Hypothalamus (tissue), 51 donors: ENCODE data around the gene WDR74.

ENCODE experiments used
- DNase-seq, 51 donors: peaks; one replicate each; lab custom pipeline; 2025; lab: John Stamatoyannopoulos, UW

Gene WDR74

DNA sequence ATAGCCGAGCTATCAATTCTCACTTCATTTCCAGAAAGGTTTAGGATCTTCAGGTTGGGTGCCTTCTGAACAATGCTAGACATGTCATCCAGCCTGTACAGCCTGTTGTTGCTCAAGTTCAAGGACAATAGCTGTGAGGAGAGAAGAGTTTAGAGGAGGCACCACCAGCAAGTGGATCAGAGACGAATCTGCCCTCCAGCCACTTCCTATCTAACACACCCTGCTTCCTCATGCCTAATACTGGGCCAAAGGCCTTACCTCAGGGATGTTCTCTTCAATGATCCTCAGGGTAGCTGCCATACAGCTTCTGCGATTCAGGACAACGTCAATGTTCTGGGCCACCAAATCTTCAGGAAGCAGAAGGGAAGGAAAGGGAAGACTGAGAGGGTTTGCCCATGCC is 38.3 kb downstream of the WDR74 start:
- no peak for DNase-seq

GRCh38 chr11:62799486-62799885 is 39.9 kb downstream of the WDR74 start:
- DNase-seq = no peak

DNA sequence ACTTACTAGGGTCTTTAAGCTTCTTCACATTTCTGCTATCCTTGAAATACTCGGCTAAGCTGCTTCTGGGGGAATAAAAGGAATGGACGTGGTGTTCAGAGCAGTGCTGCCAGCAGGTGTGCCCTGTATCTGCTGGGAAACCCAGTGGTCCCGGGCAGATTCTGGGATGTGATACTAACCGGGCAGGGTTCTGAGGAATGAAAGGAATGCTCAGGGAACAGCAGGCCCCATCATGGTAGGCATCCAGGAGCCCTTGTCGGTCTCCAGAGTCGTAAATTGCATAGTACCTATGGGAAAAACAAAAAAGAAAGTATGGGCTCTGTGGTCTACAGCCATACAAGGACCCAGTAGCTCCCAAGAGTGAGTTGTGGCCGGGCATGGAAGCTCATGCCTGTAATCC is 43.1 kb downstream of the WDR74 start:
- no peak for DNase-seq

DNA sequence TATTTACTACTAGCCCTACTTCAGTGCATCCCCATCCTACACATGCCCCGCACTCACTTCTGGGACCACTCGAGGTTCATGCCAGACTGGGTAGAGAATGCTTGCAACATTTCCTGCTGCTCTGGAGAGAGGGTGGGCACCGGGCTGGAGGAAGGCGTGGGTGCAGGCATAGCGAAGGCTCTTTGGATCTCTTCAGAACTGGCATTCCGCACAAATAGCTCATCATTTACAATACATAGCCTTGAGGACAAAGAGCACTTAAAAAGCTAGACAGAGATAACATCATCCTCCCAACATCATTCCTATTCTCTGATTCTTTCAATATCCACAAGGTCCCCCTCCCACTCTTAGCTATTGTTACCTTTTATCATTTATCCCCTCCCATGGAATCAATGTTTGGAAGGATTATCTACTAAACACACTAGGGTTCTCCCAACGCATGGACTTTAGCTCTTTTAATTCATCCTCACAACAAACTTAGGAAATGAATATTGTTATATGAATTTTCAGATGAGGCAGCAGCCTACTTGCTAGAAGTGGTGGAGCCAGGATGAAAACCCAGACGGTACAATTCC is 45.1 kb downstream of the WDR74 start:
- no peak for DNase-seq

GRCh38 chr11:62792202-62792575 is 47.2 kb downstream of the WDR74 start:
- DNase-seq = peak in 8 of 51 donors; percentile 17 to 55 (median 36)

DNA sequence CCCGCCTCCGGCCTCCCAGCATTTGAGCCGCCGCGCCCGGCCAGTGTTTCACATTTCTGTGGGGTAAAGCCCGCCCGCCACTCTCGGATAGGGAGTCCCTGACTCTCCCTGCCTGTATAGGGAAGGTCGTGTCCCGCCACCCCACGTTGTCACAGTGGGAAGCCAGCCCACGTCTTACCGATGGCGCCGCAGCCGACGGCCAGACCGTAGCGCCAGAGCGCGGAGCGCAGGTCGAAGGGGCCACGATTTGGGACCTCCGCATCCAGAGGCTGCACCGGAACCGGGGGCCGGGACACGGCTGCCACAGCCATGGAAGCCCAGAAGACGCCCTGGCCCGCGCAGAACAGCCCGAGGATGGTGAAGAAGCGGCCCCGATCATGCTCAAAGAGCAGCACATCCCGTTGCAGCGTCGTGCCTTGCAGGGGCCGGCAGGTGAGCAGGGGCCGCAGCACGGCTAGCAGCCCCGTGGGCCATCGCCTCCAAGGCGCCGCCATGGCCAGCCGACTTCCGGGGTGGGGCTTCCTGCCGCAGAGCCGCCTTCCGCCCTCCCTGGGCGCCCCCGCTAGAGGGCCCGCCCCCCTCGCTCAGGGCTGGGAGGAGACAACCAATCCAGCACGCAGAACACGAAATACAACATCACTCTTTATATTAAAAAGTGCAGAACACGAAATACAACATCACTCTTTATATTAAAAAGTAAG is 47.7 kb downstream of the WDR74 start, which contains the start of gene TMEM223:
TMEM223 (minus strand) TSS at position 506 of the 701 bp plus-strand sequence; CDS start at position 494, 12 bp downstream.
- DNase-seq = peak; percentile 12 to 92 (median 77)

DNA sequence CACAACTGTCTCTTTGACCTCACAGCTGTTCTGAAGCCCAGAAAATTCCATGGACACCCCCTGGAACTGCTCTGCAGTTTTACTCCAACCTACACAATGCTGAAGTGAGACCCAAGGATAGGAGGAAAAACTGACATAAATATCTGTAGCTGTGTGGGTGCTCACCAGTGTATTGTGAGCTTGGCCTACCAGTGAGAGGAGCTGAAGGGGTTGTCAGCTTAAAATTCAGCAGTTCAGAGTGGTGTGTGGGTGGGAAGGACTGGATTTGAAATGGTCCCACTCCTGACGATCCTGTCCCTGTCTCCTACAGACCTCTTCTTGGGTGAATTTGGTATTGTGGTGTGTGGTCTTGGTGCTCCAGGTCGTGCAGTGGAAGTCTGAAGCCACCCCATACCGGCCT is 49.8 kb downstream of the WDR74 start:
- peak in 1 of 51 donors; percentile 1 for DNase-seq

- DNase-seq = no peak
Measured at GRCh38 chr11:62788991-62789390, 50.4 kb downstream of the WDR74 start.

- peak; percentile 61 to 99 (median 94) for DNase-seq
Measured at GRCh38 chr11:62787005-62787759, 52.2 kb downstream of the WDR74 start, which contains the start of gene TMEM179B. Gene TMEM179B (plus strand): TSS chr11:62787402. CDS start chr11:62787432, 30 bp downstream.

DNA sequence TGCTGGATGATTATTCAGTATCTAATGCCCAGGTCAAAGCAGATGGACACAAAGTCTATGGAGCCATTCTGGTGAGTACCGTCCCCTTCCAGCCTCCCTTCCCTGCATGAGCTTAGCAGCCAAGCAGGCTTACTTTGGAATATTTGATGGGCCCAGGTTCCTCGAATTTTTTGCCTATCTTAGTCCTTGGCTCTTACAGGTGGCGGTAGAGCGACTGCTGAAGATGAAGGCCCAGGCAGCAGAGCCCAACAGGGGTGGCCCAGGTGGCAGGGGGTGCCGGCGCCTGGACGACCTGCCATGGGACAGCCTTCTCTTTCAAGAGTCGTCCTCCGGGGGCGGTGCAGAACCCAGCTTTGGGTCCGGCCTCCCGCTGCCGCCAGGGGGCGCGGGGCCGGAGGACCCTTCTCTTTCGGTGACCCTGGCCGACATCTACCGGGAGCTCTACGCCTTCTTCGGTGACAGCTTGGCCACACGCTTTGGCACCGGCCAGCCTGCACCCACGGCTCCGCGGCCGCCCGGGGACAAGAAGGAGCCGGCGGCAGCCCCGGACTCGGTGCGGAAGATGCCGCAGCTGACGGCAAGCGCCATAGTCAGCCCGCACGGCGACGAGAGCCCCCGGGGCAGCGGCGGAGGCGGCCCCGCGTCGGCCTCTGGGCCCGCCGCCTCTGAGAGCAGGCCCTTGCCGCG is 52.9 kb downstream of the WDR74 start:
- peak; percentile 23 to 86 (median 69) for DNase-seq
